Stimulated activated CD4-positive, alpha-beta T cell treated with anti-CD3 and anti-CD28 coated beads, Interleukin-4, amount 100 ng/mL, for 48 hours (primary cell): ENCODE results near the gene GLI3.
"Not testable (repeated sequence)": the region's sequence is repeated elsewhere in the genome, so short reads cannot be mapped to it uniquely, and the experiment has no call there.

Source experiments
- DNase-seq, 2 donors: peaks; one replicate each; pipeline ENCODE4 v3.0.0-alpha.2; 2020; ENCODE audit warnings: low read depth in 2 of 2

Gene GLI3

DNA sequence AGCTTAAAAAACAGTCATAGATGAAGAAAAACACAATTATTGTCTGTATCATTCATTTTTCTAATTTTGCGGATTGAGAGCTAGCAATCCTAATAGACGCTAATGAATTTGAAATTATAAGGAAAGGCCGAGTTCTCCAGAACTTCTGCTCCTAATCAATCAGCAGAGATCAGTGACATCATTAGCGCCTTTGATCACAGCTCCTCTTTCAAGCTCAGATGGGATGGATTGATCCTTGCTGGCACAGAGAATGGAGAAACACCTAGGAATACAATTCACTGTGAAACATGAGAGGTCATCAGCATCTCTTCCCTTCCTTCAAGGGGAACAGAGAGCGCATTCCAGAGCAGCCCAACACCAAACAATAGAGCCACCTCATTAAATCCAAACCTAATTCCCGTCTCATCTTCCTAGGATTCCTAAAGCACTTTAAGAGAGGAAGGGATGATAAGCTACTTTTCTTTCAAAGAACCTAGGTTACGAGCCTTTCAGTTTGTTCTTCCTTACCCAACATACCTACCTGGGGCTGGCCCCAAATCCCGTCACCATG, 24.4 kb downstream of the GLI3 start:
- DNase-seq = no peak

DNA sequence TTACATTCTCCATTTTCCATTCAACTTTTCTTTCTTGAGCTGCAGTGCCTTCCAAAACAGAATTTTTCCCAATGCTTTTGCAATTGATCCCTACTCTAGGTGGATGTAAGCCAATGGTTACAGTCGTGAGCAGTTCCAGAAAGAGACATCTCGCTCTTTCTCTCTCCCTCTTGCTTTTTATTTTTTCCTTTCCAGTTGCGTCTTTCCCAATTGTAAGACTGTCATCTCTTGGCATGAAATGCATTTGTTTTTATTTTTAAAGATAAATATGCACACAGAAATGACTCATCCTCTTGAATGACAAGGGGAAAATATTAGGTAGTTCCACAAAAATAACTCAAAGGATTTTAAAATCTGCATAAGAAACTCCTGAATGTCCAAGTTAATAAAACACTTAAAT, 25.1 kb downstream of the GLI3 start:
- DNase-seq = no peak

DNA sequence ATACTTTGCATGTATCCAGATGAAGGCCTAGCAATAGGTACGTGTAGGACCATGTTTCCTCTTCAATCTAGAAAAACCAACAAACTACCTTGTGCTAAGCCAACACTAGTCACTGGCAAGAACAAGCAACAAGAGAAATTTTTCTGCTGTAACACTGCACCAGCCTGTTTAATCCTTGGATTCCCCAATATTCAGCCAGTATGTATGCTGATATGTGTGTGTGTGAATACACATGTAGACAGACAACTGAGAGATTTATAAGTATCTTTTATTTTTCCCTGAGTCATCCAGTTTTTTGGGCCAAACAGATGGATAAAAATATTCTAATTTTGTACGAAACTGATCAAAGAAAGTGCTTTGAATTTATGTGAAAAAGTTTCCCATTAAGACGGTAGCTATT, 26.2 kb downstream of the GLI3 start:
- DNase-seq = no peak

GRCh38 chr7:42210333-42210732, 26.7 kb downstream of the GLI3 start:
- DNase-seq = no peak

DNA sequence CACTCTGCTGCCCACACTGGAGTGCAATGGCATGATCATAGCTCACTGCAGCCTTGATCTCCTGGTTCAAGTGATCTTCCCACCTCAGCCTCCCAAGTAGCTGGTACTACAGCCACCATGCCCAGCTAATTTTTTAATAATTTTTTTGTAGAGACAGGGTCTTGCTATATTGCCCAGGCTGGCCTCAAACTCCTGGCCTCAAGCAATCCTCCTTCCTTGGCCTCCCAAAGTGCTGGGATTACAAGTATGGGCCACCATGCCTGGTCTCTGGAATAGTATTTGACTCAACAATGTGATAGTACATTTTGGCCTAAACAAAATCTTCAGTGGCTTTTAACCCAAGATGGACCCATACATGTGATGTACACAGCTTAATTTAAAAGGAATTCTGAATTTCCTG, 27.9 kb downstream of the GLI3 start:
- DNase-seq = not testable (repeated sequence)

DNA sequence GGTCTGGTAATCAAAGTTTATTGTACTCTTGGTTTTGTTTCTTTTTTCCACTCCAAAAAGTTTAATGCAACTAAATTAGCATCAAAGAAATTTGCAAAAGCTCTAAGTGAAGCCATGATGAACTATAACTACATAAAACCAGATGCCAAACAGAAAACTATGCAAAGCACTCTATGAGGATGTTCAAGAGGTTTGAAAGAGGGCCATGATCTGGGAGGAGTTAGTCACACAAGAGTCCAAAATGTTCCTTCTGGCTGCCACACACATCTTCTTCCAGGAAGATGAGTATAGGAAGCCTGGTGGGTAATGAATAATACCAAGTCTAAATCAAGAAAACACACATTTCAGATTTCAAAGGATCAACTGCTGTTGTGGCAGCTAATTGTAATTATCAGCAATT, 28.4 kb downstream of the GLI3 start:
- DNase-seq = no peak

DNA sequence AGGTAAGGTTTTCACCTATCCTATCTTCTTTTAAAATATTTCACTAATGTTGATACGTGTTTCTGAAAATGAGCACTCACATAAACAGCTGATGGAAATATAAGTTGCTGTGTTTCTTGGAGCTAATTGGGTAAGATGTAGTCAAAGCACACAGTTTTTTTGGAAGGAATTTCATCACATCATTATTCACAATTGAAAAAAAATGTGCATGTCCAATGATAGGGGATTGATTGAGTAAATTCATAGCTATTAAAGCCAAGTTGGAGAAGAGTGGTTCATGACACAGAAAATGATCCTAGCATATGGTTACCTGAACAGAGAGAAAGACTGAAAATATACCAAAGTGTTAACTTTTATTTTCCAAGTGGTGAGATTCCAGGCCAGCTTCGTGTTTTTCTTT, 29.6 kb downstream of the GLI3 start:
- DNase-seq = no peak

DNA sequence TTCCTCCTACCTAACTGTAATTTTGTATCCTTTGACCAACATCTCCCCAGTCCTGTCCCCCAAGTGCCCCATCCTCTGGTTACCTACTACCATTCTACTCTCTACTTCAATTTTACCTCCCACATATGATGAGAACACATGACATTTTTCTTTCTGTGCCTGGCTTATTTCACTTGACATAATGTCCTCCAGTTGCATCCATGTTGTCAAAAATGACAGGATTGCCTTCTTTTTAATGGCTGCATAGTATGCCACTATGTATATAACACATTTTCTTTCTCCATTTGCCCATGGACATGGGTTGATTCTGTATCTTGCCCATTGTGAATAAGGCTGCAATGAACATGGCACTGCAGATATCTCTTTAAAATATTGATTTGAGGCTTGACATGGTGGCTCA, 33.7 kb downstream of the GLI3 start:
- no peak for DNase-seq

- no peak for DNase-seq
Measured at GRCh38 chr7:42202601-42203000, 34.4 kb downstream of the GLI3 start.

DNA sequence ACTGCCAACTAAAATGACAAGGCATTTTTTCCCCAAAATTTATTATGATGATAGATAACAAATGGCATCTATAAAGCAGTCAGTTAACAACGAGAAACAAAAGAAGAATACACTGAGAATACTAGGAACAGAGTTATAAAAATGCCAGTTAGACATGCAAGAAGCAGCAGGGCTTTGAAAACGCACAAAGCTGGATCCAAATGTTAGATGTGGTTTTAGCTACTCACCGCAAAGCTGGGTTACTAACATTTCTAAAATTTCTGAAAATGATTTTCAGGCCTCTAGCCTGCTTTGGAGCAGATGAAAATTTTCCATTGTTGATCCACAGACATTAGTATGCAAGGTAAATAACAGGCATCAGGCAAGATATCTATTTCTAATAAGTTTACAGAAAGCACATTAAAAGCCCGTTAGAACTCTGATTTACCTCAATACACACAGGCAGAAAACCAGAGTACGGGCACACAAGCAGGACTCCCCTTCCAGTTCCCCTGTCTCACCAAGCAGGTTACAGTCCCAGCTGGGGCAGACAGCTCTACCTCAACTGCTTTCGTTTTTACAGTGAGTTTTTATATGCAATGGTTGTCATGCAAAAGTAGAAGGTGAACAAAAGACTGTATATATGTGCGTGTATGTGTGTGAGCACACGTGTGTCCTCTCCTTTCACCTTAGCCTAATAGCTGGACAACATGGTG, 37.9 kb downstream of the GLI3 start:
- no peak for DNase-seq

DNA sequence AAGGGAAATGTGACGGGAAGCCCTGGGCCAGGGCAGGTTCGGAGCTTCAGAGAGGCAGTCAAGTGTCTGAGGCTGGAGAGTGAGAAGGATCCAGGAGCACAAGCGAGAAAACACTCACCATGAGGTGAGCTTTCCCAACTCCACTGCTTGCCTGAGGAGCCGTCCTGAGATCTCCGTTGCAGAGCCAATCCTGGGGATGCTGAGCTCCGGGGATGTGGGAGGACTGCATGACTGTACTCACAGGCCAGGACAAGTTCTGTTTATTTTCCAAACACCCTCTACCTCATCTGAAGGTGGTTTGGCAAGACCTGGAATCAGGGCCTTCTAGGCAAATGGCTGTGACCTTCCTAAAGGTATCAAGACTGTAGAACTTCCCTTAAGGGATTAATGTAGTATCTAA, 38.7 kb downstream of the GLI3 start:
- no peak for DNase-seq

DNA sequence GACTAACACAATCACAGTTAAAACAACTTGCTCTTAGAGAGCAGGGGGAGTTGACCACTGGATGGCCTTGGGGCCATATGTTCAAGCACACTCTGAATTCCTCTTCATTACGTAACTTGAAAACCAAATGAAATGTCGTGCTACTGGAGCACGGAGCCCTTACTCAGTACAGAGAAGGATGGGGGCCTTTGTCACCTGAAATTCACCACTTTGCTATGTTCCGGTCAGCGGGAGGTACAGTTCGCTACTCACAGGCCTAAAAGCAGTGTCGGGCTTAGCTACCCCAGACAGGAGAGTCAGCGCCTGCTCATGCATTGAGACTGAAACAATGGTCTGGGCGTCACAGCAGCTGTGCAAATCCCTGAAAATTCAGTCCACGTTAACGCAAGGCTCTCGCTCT, 39.6 kb downstream of the GLI3 start:
- DNase-seq = no peak

- DNase-seq = no peak
Measured at GRCh38 chr7:42194238-42194637, 42.8 kb downstream of the GLI3 start.

DNA sequence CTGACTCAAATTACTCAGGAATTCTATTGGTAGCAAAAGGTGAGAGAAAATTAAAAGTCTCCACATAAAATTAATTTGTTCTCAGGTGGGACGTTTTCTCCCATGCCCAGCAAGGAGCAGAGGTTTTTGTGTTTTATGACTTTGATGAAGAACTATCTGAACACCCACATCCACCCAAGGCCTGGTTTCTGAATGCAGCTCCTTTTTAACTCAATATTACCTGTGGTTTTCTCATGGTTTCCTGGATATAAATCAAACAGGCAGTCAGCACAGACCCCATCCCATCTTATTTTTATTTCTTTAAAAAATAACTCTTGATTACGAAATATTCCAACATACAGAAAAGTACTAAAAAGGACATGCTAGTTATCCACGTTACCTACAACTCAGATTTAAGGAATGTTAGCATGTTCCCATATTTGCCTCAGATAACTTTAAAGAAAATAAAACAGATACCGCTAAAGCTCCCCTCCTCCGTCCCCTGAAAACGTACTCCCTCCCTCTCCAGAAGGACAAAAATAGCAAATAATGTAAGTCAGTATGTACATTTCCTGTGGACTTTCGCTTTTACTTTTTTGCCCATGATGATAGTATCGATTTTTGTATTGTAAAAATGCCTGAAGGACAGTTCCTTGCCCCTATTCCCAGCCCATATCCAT, 43.4 kb downstream of the GLI3 start:
- DNase-seq = no peak

- no peak for DNase-seq
Measured at GRCh38 chr7:42192851-42193461, 44.1 kb downstream of the GLI3 start.

GRCh38 chr7:42192066-42192465, 44.9 kb downstream of the GLI3 start:
- no peak for DNase-seq

DNA sequence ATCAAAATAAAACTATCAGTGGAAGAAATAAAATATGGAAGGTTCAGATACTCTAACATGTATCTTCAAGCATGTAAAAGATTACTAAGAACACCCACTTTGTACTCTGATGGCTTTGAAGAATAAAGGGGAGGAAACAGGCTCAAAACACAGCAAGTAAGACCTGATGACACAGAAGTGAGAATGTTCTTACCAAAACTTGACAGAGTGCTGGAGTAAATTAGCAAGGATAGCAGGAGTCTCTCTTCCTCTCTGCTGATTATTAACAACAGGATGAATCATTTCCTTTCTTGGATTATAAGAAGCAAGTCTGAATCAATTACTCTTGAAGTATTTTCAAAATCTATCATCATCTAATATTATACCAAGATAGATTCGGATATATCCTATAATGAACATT, 47.5 kb downstream of the GLI3 start:
- DNase-seq = no peak

DNA sequence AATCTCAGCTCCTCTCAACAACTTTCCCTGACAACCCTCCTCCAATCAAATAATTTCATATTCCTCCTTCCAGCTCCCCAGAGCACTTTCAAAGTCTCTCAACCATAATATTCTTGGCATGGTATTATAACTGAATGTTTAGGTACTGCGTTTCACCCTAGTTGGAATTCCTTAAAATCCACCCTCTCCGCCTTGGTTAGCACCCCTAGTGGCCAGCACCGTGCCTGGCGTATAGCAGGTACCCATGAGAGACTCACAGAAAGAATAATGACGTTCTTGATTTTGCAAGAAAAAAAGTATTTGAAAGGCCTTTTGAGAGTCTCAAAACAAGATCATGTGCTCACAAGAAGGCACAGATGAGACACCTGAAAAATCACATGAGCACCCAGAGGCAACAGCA, 50.9 kb downstream of the GLI3 start:
- no peak for DNase-seq

- DNase-seq = no peak
Measured at GRCh38 chr7:42185726-42186125, 51.3 kb downstream of the GLI3 start.

GRCh38 chr7:42183547-42183946, 53.5 kb downstream of the GLI3 start:
- no peak for DNase-seq

- DNase-seq = no peak
Measured at GRCh38 chr7:42181566-42181965, 55.4 kb downstream of the GLI3 start.

GRCh38 chr7:42180806-42181205, 56.2 kb downstream of the GLI3 start:
- no peak for DNase-seq

- no peak for DNase-seq
Measured at GRCh38 chr7:42176724-42177101, 60.3 kb downstream of the GLI3 start.
